Mesothelial cell of epicardium (in vitro differentiated cells): ENCODE data around the gene DUSP28. TPM values are rescaled to one million over a fixed set of nuclear protein-coding genes. Genes with fewer than 3 reads are reported as not detected.

ENCODE experiments used
- DNase-seq, 2 experiments: peaks; one replicate each; pipeline ENCODE4 v3.0.0; 2021; ENCODE audit warnings: low spot score in 2 of 2; ENCODE audit not compliant: unreplicated experiment in 2 of 2
- H3K27ac Mint-ChIP-seq: 2 replicates; pipeline ENCODE4 v1.8.0; 2021; ENCODE audit warnings: mixed read lengths
- H3K27me3 Mint-ChIP-seq: 2 replicates; pipeline ENCODE4 v1.8.0; 2021; ENCODE audit warnings: low read depth, mixed read lengths
- H3K36me3 Mint-ChIP-seq: 2 replicates; pipeline ENCODE4 v1.8.0; 2021; ENCODE audit warnings: mixed read lengths
- H3K4me1 Mint-ChIP-seq: 2 replicates; pipeline ENCODE4 v1.8.0; 2021; ENCODE audit warnings: mixed read lengths
- H3K4me3 Mint-ChIP-seq: 2 replicates; pipeline ENCODE4 v1.8.0; 2021; ENCODE audit warnings: mild to moderate bottlenecking, moderate library complexity, mixed read lengths
- H3K9me3 Mint-ChIP-seq: 2 replicates; pipeline ENCODE4 v1.8.0; 2021; ENCODE audit warnings: mixed read lengths
- CTCF ChIP-seq: fragments of 200-600 bp; sonication (generic); IDR thresholded peaks from one replicate; pipeline ENCODE4 v1.5.0; 2021; ENCODE audit warnings: antibody characterized with exemption; ENCODE audit not compliant: unreplicated experiment
- total RNA-seq: library from RNA; stranded (reverse); gene quantifications from 3 replicates; pipeline ENCODE4 v1.2.1, GENCODE V29; 2021

Gene DUSP28
- total RNA-seq: 4.3 to 6.2 TPM (median 5.9 TPM) in 3 replicates

- H3K27ac Mint-ChIP-seq: peak within 1 kb of the TSS; percentile 85
- H3K36me3 Mint-ChIP-seq: peaks cover 3% of the 10 kb centered on the region
- TF ChIP-seq CTCF: no peak
- peak; percentile 70 to 84 for DNase-seq
- H3K27me3 Mint-ChIP-seq: no peaks in the 10 kb centered on the region
- no peaks in the 10 kb centered on the region for H3K9me3 Mint-ChIP-seq
- peaks cover 35% of the 10 kb centered on the region for H3K4me1 Mint-ChIP-seq
- H3K4me3 Mint-ChIP-seq: peak within 1 kb of the TSS; percentile 69
Measured at GRCh38 chr2:240560084-240560479, at the start of gene DUSP28. Gene DUSP28 (plus strand): TSS chr2:240560357. CDS start chr2:240560685, 328 bp downstream.

GRCh38 chr2:240510513-240511210, 49.5 kb upstream of the DUSP28 start:
- Mint-ChIP-seq H3K4me3 (no peak overlapping the region), H3K9me3 (no peaks in the 10 kb centered on the region), H3K4me1 (peaks cover 2% of the 10 kb centered on the region), H3K27ac (no peak overlapping the region), H3K36me3 (peaks cover 13% of the 10 kb centered on the region), H3K27me3 (no peaks in the 10 kb centered on the region)
- no peak for TF ChIP-seq CTCF
- DNase-seq: no peak

GRCh38 chr2:240511351-240512108, 48.6 kb upstream of the DUSP28 start:
- no peaks in the 10 kb centered on the region for H3K9me3 Mint-ChIP-seq
- peaks cover 13% of the 10 kb centered on the region for H3K36me3 Mint-ChIP-seq
- H3K4me1 Mint-ChIP-seq: peaks cover 2% of the 10 kb centered on the region
- no peaks in the 10 kb centered on the region for H3K27me3 Mint-ChIP-seq
- no peak overlapping the region for H3K4me3 Mint-ChIP-seq
- peak in 1 of 2 experiments; percentile 31 for DNase-seq
- TF ChIP-seq CTCF: no peak
- H3K27ac Mint-ChIP-seq: no peak overlapping the region

- Mint-ChIP-seq H3K4me3 (no peak overlapping the region), H3K27ac (no peak overlapping the region), H3K4me1 (peaks cover 2% of the 10 kb centered on the region), H3K36me3 (peaks cover 13% of the 10 kb centered on the region), H3K27me3 (no peaks in the 10 kb centered on the region), H3K9me3 (no peaks in the 10 kb centered on the region)
- TF ChIP-seq CTCF: no peak
- DNase-seq: peak in 1 of 2 experiments; percentile 19
Measured at GRCh38 chr2:240512109-240512485, 48.1 kb upstream of the DUSP28 start.

- no peaks in the 10 kb centered on the region for H3K9me3 Mint-ChIP-seq
- no peaks in the 10 kb centered on the region for H3K27me3 Mint-ChIP-seq
- H3K4me1 Mint-ChIP-seq: peaks cover 2% of the 10 kb centered on the region
- no peak for TF ChIP-seq CTCF
- peaks cover 16% of the 10 kb centered on the region for H3K36me3 Mint-ChIP-seq
- DNase-seq: peak in 1 of 2 experiments; percentile 32
- no peak overlapping the region for H3K4me3 Mint-ChIP-seq
- H3K27ac Mint-ChIP-seq: no peak overlapping the region
Measured at GRCh38 chr2:240512666-240513535, 47.3 kb upstream of the DUSP28 start.
